Measurements from ENCODE around the gene ARRDC2. TPM values are rescaled to one million over a fixed set of nuclear protein-coding genes. Genes with fewer than 3 reads are reported as not detected.
"Not testable (repeated sequence)": the region's sequence is repeated elsewhere in the genome, so short reads cannot be mapped to it uniquely, and the experiment has no call there.

ARRDC2 gene
- total RNA-seq, 1 donor from 2014 or later: 10.3 TPM

- no peak for DNase-seq (ENCODE audit: low read depth, low spot score)
Measured at GRCh38 chr19:17989425-17990094, 18.4 kb upstream of the ARRDC2 start.

GRCh38 chr19:17993076-17993813 is 14.7 kb upstream of the ARRDC2 start:
- DNase-seq (ENCODE audit: low read depth, low spot score): no peak

- no peak for DNase-seq (ENCODE audit: low read depth, low spot score)
Measured at GRCh38 chr19:17996826-17997316, 11.1 kb upstream of the ARRDC2 start.

GRCh38 chr19:17997969-17998826 is 9.8 kb upstream of the ARRDC2 start:
- no peak for DNase-seq (ENCODE audit: low read depth, low spot score)

GRCh38 chr19:17998827-17999150 is 9.2 kb upstream of the ARRDC2 start:
- DNase-seq (ENCODE audit: low read depth, low spot score): no peak

- DNase-seq (ENCODE audit: low read depth, low spot score): no peak
Measured at GRCh38 chr19:17999684-18000479, 8.1 kb upstream of the ARRDC2 start.

GRCh38 chr19:18000480-18000914 is 7.5 kb upstream of the ARRDC2 start:
- no peak for DNase-seq (ENCODE audit: low read depth, low spot score)

- DNase-seq (ENCODE audit: low read depth, low spot score): no peak
Measured at GRCh38 chr19:18000915-18001776, 6.8 kb upstream of the ARRDC2 start.

GRCh38 chr19:18001777-18002345 is 6.1 kb upstream of the ARRDC2 start:
- DNase-seq (ENCODE audit: low read depth, low spot score): no peak

GRCh38 chr19:18002347-18002850 is 5.6 kb upstream of the ARRDC2 start:
- DNase-seq (ENCODE audit: low read depth, low spot score): no peak

GRCh38 chr19:18005750-18006149 is 2.2 kb upstream of the ARRDC2 start:
- not testable (repeated sequence) for DNase-seq (ENCODE audit: low read depth, low spot score)

- no peak for DNase-seq (ENCODE audit: low read depth, low spot score)
Measured at GRCh38 chr19:18007044-18007916, 690 bp upstream of the ARRDC2 start.

- DNase-seq (ENCODE audit: low read depth, low spot score): no peak
Measured at GRCh38 chr19:18008814-18009213, 844 bp downstream of the ARRDC2 start.

- DNase-seq (ENCODE audit: low read depth, low spot score): no peak
Measured at GRCh38 chr19:18009412-18010066, 1.6 kb downstream of the ARRDC2 start.

GRCh38 chr19:18010149-18010548 is 2.2 kb downstream of the ARRDC2 start:
- no peak for DNase-seq (ENCODE audit: low read depth, low spot score)

GRCh38 chr19:18013210-18014111 is 5.5 kb downstream of the ARRDC2 start:
- DNase-seq (ENCODE audit: low read depth, low spot score): no peak

GRCh38 chr19:18014197-18014596 is 6.2 kb downstream of the ARRDC2 start:
- no peak for DNase-seq (ENCODE audit: low read depth, low spot score)

Data from pulmonary artery endothelial cell (primary cell).